NB4 (cell line): Measurements from ENCODE around the gene SERGEF.

Experiments
- DNase-seq: peaks from one replicate; pipeline ENCODE4 v3.0.0; 2010; ENCODE audit warnings: low read depth
- H3K4me3 ChIP-seq: one replicate; pipeline ENCODE4 v1.5.1; 2011; ENCODE audit warnings: mild to moderate bottlenecking, low read depth, low read length, moderate library complexity
- CTCF ChIP-seq: IDR thresholded peaks from one replicate; pipeline ENCODE4 v1.5.1; 2012; ENCODE audit warnings: low read depth, low read length
- MAX ChIP-seq: IDR thresholded peaks from 2 replicates; pipeline ENCODE4 v1.6.1; 2011; ENCODE audit warnings: low read depth, low read length
- MYC ChIP-seq: IDR thresholded peaks from 2 replicates; pipeline ENCODE4 v1.6.1; 2011; ENCODE audit warnings: low read depth, low read length
- POLR2A ChIP-seq: IDR thresholded peaks from 2 replicates; pipeline ENCODE4 v1.6.1; 2011; ENCODE audit warnings: mild to moderate bottlenecking; ENCODE audit not compliant: insufficient read length; ENCODE audit errors: extremely low read depth

The SERGEF gene

GRCh38 chr11:17948296-17948695 is 64.6 kb downstream of the SERGEF start:
- no peak overlapping the region for H3K4me3 ChIP-seq
- no peak for DNase-seq
- TF ChIP-seq MAX (no peak), MYC (no peak), CTCF (no peak), POLR2A (no peak)

- DNase-seq = no peak
- no peak for TF ChIP-seq POLR2A
- no peak for TF ChIP-seq MAX
- no peak for TF ChIP-seq CTCF
- TF ChIP-seq MYC = no peak
- no peak overlapping the region for H3K4me3 ChIP-seq
Observed at GRCh38 chr11:17939542-17939941, 73.3 kb downstream of the SERGEF start.

GRCh38 chr11:17936790-17937189 is 76.1 kb downstream of the SERGEF start:
- TF ChIP-seq POLR2A (no peak), CTCF (no peak), MAX (no peak), MYC (no peak)
- no peak for DNase-seq
- H3K4me3 ChIP-seq = no peak overlapping the region

- DNase-seq = no peak
- TF ChIP-seq MAX (no peak), MYC (no peak), POLR2A (no peak), CTCF (no peak)
Observed at GRCh38 chr11:17934194-17934593, 78.7 kb downstream of the SERGEF start.

GRCh38 chr11:17933708-17934107 is 79.1 kb downstream of the SERGEF start:
- no peak for DNase-seq
- TF ChIP-seq MYC (no peak), MAX (no peak), POLR2A (no peak), CTCF (no peak)
- H3K4me3 ChIP-seq = no peak overlapping the region

More at GRCh38 chr11:17934194-17934593, 78.7 kb downstream of the SERGEF start:
- no peak overlapping the region for H3K4me3 ChIP-seq

- H3K4me3 ChIP-seq = no peak overlapping the region
- DNase-seq = no peak
- no peak for TF ChIP-seq POLR2A
- no peak for TF ChIP-seq MYC
- no peak for TF ChIP-seq CTCF
- TF ChIP-seq MAX = no peak
Observed at GRCh38 chr11:17932472-17932871, 80.4 kb downstream of the SERGEF start.
